IPS-20b (cell line): Measurements from ENCODE around the gene PAQR3.

Source experiments
- H3K27ac ChIP-seq: one replicate; pipeline ENCODE4 v1.5.1; 2013; ENCODE audit warnings: low read length
- H3K27me3 ChIP-seq: 2 replicates; pipeline ENCODE4 v1.6.1; 2013; ENCODE audit warnings: mild to moderate bottlenecking, low read length, inconsistent platforms; ENCODE audit not compliant: insufficient read depth
- H3K36me3 ChIP-seq: 2 replicates; pipeline ENCODE4 v1.6.1; 2013; ENCODE audit warnings: low read depth, mild to moderate bottlenecking, inconsistent platforms, low read length, moderate library complexity; ENCODE audit not compliant: insufficient read depth
- H3K4me1 ChIP-seq: 2 replicates; pipeline ENCODE4 v1.6.1; 2013; ENCODE audit warnings: mild to moderate bottlenecking, control low read depth, inconsistent platforms, low read length, moderate library complexity; ENCODE audit not compliant: insufficient read depth
- H3K4me3 ChIP-seq: 2 replicates; pipeline ENCODE4 v1.5.1; 2013; ENCODE audit warnings: mild to moderate bottlenecking, low read length, inconsistent platforms
- H3K9ac ChIP-seq: 2 replicates; pipeline ENCODE4 v1.6.1; 2013; ENCODE audit warnings: low read depth, mild to moderate bottlenecking, inconsistent platforms, low read length, moderate library complexity
- H3K9me3 ChIP-seq: 2 replicates; pipeline ENCODE4 v1.6.1; 2013; ENCODE audit warnings: mild to moderate bottlenecking, low read depth, low read length, inconsistent platforms; ENCODE audit not compliant: insufficient read depth

Gene PAQR3, protein sequence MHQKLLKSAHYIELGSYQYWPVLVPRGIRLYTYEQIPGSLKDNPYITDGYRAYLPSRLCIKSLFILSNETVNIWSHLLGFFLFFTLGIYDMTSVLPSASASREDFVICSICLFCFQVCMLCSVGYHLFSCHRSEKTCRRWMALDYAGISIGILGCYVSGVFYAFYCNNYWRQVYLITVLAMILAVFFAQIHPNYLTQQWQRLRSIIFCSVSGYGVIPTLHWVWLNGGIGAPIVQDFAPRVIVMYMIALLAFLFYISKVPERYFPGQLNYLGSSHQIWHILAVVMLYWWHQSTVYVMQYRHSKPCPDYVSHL

DNA sequence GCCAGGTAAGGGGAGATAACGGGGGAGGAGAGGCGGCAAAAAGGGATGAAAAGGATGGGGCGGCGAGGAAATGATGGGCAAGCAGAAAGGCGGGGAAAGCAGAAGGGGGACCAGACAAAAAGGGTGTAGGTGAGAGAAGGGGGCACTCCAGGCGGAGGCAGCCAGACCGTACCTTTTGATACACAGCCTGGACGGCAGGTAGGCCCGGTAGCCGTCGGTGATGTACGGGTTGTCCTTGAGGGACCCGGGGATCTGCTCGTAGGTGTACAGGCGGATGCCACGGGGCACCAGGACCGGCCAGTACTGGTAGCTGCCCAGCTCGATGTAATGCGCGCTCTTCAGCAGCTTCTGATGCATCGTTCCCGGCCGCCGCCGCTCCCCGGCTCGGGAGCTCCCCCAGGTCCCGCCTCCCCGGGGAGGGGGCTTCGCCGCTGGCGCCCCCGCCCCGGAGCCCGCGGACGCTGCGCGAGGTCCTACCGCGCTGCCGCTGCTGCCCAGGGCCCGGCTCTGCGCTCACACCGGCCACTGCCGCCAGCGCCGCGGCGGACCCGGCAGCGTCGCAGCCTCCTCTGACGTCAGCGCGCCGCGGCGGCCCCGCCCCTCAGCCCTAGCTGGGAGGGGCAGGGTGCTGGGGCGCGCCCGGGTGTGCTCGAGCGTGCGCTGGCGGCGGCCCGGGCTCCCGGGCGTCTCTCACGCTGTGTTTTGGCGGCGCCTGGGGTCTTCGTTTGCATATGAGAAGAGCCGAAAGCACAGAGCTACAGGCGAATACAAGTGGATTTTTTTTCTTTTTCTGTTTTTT lies at the start of gene PAQR3:
TSS of gene PAQR3 (minus strand) at position 571 of the 799 bp plus-strand sequence. CDS start at position 357, 214 bp downstream.
- Histone ChIP-seq H3K36me3 (0 out of 2 replicates have a peak, but pooled peaks cover 5% of the 10 kb centered on the region), H3K27me3 (peaks cover 17% of the 10 kb centered on the region), H3K27ac (no peak within 1 kb of the TSS), H3K9me3 (no peaks in the 10 kb centered on the region), H3K4me1 (peaks cover 19% of the 10 kb centered on the region), H3K9ac (peak within 1 kb of the TSS; percentile 72; the same call in 1 of the 2 replicates), H3K4me3 (peak within 1 kb of the TSS; percentile 82)

DNA sequence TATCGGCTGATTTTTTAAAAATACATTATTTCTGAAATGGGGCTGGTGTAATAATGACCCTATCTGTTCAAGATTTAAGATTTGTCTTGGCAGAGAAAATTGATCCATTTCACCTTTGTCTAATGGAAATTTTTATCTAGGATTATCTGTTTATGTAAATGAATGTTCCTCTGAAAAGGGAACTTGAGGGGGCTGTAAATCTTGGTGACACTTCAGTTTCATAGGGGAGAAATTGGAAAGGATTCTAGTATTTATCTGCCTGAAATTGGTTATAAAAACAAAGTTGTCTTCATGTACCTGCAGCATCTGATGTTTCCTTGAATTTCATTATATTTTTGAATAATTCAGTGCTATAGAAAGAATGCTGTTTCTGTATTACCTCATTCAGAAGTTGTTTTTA lies 48.4 kb upstream of the PAQR3 start:
- H3K9ac ChIP-seq = no peak overlapping the region
- peaks cover 5% of the 10 kb centered on the region for H3K9me3 ChIP-seq
- H3K27ac ChIP-seq = no peak overlapping the region
- H3K4me1 ChIP-seq = no peaks in the 10 kb centered on the region
- no peaks in the 10 kb centered on the region for H3K27me3 ChIP-seq
- H3K4me3 ChIP-seq = no peak overlapping the region
- H3K36me3 ChIP-seq = no peaks in the 10 kb centered on the region

DNA sequence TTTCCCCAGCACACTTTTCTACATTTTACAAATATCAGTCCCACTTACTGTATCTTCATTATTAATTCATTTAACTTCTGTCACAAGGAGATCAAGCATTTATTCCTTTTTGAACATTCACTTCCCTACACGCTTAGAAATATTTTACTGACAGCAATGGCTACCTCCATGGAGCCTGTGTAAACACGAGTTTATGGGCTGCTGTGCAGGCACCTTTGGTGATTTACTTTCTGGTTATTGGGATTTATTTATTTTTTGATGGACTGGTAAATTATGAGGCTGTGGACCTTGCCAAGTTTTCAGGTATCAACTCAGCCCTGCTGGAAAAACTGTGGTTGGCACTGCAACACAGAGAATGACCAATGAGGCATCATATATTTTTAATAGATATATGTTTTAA lies 45.4 kb upstream of the PAQR3 start:
- Histone ChIP-seq H3K9ac (no peak overlapping the region), H3K4me1 (no peaks in the 10 kb centered on the region), H3K9me3 (peaks cover 17% of the 10 kb centered on the region), H3K4me3 (no peak overlapping the region), H3K27me3 (no peaks in the 10 kb centered on the region), H3K36me3 (no peaks in the 10 kb centered on the region), H3K27ac (no peak overlapping the region)

DNA sequence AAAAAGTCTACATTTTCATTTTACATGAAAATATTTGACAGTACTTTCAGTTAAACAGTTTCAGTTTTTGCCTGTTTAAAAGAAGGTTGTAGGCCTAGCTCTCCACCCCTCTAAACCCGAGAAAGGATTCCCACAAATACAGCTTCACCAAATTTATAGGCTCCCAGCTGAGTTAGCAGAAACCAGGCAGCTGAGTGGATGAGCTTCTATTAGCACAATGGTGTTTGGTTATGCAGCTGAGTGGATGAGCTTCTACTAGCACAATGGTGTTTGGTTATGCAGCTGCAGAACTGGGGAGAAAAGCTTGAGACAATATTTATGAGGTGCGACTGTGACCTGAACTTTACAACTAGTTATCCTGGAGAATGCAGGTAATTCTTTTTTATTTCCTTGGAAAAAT lies 36.6 kb upstream of the PAQR3 start:
- H3K27me3 ChIP-seq = no peaks in the 10 kb centered on the region
- no peaks in the 10 kb centered on the region for H3K9me3 ChIP-seq
- no peak overlapping the region for H3K4me3 ChIP-seq
- H3K4me1 ChIP-seq = no peaks in the 10 kb centered on the region
- no peak overlapping the region for H3K27ac ChIP-seq
- no peak overlapping the region for H3K9ac ChIP-seq
- no peaks in the 10 kb centered on the region for H3K36me3 ChIP-seq

DNA sequence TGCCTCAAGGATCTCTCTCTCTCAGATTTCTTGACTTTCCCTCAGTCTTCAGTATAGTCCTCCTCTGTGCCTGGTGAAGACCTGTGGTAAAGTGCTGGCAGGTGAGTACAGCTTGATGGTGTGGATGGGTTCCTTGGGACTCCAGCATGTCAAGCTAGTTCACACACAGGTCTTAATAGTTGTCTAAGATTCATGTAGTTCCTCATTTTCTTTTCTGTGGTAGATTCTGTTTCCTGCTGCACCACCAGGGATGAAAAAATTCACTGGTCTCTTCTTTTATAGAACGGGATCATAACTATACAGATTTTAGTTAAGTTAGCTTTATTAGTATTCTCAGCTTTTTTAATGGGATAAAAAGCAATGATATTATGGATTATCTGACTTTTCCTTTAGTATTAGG lies 32.5 kb upstream of the PAQR3 start:
- Histone ChIP-seq H3K27ac (no peak overlapping the region), H3K36me3 (no peaks in the 10 kb centered on the region), H3K4me3 (no peak overlapping the region), H3K9me3 (no peaks in the 10 kb centered on the region), H3K27me3 (no peaks in the 10 kb centered on the region), H3K9ac (no peak overlapping the region), H3K4me1 (no peaks in the 10 kb centered on the region)

DNA sequence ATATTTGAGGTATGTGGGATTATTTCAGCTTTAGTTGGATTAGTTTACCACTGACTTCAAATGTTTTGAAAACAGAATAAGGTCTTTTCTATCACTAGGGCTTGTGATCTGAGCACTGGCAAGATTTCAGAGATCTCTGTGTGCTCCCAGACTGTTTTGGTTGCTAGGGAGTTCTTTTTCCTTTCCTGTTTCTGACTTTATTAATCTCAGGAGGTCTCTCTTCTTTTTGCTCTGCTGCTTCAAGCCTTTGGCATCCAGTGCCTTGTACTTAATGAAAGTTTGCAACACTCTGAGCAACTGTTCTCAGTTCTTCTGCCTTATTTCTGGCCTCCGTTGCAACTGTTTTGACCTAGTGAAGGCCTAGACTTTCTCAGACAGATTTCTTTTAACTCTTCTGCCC lies 32.1 kb upstream of the PAQR3 start:
- Histone ChIP-seq H3K4me1 (no peaks in the 10 kb centered on the region), H3K4me3 (no peak overlapping the region)

DNA sequence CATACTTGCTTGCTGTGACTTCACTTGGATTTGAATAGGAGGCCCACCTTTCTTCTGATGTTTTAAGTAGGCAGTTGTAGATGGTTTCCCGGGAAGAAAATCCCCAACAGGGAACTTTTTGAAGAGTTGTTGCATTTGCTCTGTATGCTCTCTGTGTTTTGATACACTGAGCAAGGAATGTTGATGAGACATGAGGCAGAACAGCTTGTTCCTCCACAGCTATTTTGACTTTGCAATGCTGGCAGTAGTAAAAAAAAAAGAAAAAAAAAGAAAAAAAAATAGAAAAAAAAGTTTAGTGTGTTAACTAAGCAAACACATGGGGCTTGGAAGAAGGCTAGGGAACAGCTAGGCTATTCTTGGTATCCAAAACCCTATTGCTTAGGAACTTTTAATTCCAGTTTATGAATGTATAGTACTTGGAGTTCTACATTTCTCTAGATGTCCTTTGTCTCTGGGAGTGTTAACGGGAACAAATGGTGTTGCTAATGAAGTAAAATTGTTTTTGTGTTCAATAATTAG lies 23.4 kb upstream of the PAQR3 start:
- Histone ChIP-seq H3K27me3 (no peaks in the 10 kb centered on the region), H3K4me3 (no peak overlapping the region), H3K9me3 (no peaks in the 10 kb centered on the region), H3K36me3 (no peaks in the 10 kb centered on the region), H3K9ac (no peak overlapping the region), H3K4me1 (no peaks in the 10 kb centered on the region), H3K27ac (no peak overlapping the region)

More for the DNA sequence above, 32.1 kb upstream of the PAQR3 start:
- H3K9me3 ChIP-seq = no peaks in the 10 kb centered on the region
- no peaks in the 10 kb centered on the region for H3K27me3 ChIP-seq
- no peak overlapping the region for H3K9ac ChIP-seq
- H3K27ac ChIP-seq = no peak overlapping the region
- no peaks in the 10 kb centered on the region for H3K36me3 ChIP-seq

DNA sequence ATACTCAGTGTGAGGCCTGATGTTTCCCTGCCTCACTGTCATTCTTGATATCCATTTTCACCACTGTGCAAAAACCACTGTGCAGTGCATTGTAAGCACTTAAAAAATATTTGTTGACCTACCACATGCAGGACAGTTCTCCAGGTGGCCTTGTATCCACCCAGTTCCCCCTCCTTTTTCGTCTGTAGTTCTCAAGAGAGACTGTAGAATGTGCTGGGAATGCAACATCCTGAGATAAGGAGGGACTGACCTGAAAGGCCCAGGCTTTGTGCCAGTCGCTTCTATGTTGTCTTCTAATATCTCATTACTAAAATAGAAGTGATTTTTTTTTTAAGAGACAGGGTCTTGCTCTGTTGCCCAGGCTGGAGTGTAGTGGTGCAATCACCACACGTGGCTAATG lies 21.7 kb upstream of the PAQR3 start:
- Histone ChIP-seq H3K4me1 (no peaks in the 10 kb centered on the region), H3K9me3 (no peaks in the 10 kb centered on the region), H3K9ac (no peak overlapping the region), H3K36me3 (no peaks in the 10 kb centered on the region), H3K27ac (no peak overlapping the region), H3K4me3 (no peak overlapping the region), H3K27me3 (no peaks in the 10 kb centered on the region)

DNA sequence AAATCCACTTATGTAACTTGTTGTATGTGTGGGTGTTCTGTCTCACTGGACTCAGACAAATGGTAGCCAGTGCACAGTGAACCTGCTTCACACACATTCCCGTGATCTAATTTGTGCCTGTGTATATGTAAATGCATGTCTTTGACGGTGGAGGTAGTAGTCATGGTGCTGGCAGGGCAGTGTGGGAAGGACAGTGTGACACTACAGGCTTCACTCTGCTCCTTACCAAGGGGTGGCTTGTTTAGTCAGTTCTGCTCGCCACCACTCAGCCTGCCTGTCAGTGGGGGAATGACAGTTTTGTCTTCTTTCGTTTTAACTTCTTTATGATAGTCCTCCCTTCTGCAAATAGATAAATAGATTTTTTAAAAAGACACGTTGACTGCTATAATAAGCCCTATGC lies 17.7 kb upstream of the PAQR3 start:
- no peak overlapping the region for H3K4me3 ChIP-seq
- no peaks in the 10 kb centered on the region for H3K9me3 ChIP-seq
- no peak overlapping the region for H3K27ac ChIP-seq
- H3K9ac ChIP-seq = no peak overlapping the region
- no peaks in the 10 kb centered on the region for H3K27me3 ChIP-seq
- H3K4me1 ChIP-seq = no peaks in the 10 kb centered on the region
- no peaks in the 10 kb centered on the region for H3K36me3 ChIP-seq

DNA sequence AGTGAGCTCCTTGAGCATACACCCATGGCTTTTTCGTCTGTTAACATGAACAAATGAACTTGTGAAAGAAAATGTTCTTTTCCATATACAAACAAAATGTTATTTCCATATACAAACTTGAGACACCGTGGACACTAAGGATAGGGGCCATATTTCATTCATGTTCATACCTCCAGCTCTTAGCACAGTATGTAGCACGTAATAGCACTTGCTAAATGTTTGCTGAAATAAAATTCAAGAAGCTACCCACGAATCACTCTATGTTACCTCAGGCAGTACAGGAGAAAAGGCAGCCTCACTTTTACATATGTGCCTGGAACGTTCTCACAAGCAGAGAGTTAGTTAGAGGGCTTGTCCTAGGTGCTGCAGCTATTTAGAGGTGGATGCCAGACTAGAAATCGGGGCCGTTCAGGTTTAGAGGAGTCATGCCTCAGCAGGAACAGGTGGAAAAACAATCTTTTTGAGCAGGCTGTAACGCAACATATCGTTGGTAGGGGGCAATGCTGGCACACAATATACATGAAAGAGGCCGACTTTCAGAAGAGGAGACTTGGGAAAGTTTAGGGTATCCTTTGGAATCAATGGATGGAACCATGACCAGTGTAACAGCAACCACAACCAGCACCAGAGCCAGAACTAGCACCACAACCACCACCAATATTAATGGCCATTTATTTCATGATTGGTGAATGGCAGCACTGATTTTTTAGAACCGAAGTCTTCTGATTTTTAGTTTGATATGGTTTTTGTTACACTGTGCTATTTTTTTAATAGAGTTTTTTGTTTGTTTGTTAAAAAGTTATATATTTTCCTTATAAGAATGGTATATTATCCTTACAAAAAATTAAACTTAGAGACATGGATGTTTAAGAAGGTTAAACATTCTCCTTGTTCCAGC lies 14.8 kb upstream of the PAQR3 start:
- H3K36me3 ChIP-seq = no peaks in the 10 kb centered on the region
- H3K9me3 ChIP-seq = no peaks in the 10 kb centered on the region
- H3K27me3 ChIP-seq = no peaks in the 10 kb centered on the region
- no peak overlapping the region for H3K27ac ChIP-seq
- H3K4me3 ChIP-seq = no peak overlapping the region
- H3K9ac ChIP-seq = no peak overlapping the region
- no peaks in the 10 kb centered on the region for H3K4me1 ChIP-seq

DNA sequence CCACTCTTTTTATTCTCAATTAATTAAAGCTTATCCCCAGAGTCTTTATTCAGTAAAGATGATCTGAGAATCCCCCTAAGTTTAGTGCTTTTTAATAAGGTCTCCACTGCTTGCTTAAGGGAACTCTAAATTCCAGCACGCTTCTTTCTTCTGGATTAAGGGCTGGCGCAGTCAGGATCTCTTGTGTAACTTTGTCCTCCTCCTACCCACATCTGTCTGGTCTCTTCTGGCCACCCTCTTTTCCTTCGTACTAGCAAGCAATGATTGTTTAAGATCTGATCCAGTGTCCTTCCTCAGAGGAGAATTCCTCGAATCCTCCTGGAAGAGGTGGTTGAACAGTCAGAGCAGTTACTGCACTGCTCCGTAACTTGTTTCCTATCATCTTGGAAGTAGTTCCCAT lies 14.0 kb upstream of the PAQR3 start:
- no peak overlapping the region for H3K4me3 ChIP-seq
- H3K9me3 ChIP-seq = no peaks in the 10 kb centered on the region
- no peaks in the 10 kb centered on the region for H3K4me1 ChIP-seq
- no peak overlapping the region for H3K27ac ChIP-seq
- H3K36me3 ChIP-seq = no peaks in the 10 kb centered on the region
- H3K27me3 ChIP-seq = no peaks in the 10 kb centered on the region
- no peak overlapping the region for H3K9ac ChIP-seq
